Osteoblast (primary cell): ENCODE results near the gene PNPLA3. TPM values are rescaled to one million over a fixed set of nuclear protein-coding genes. Genes with fewer than 3 reads are reported as not detected.

ENCODE experiments used
- DNase-seq: peaks from one replicate; pipeline ENCODE4 v3.0.0; 2011; ENCODE audit warnings: low spot score, mixed read lengths; ENCODE audit not compliant: insufficient read length; ENCODE audit errors: missing footprints
- H2AFZ ChIP-seq: 2 replicates; pipeline ENCODE4 v1.6.0; 2011; ENCODE audit warnings: mild to moderate bottlenecking, low read length
- H3K27ac ChIP-seq: 2 replicates; pipeline ENCODE4 v1.5.1; 2011; ENCODE audit warnings: mild to moderate bottlenecking, low read depth, low read length, moderate library complexity
- H3K27me3 ChIP-seq: 2 replicates; pipeline ENCODE4 v1.6.0; 2012; ENCODE audit warnings: mild to moderate bottlenecking, control low read depth, inconsistent platforms, low read length, moderate library complexity; ENCODE audit not compliant: insufficient read depth
- H3K36me3 ChIP-seq: 2 replicates; pipeline ENCODE4 v1.5.1; 2011; ENCODE audit warnings: mild to moderate bottlenecking, low read length, control low read depth, moderate library complexity; ENCODE audit not compliant: insufficient read depth
- H3K4me1 ChIP-seq: 2 replicates; pipeline ENCODE4 v1.5.1; 2011; ENCODE audit warnings: mild to moderate bottlenecking, low read length, control low read depth, moderate library complexity; ENCODE audit not compliant: insufficient read depth
- H3K4me2 ChIP-seq: 2 replicates; pipeline ENCODE4 v1.6.0; 2011; ENCODE audit warnings: mild to moderate bottlenecking, low read length; ENCODE audit not compliant: insufficient read depth
- H3K4me3 ChIP-seq: fragments of 200-600 bp; sonication (generic); 3 replicates; pipeline ENCODE4 v1.5.1; 2012; ENCODE audit warnings: mild to moderate bottlenecking, low read length, inconsistent platforms; ENCODE audit not compliant: insufficient read depth
- H3K79me2 ChIP-seq: 2 replicates; pipeline ENCODE4 v1.6.0; 2012; ENCODE audit warnings: mild to moderate bottlenecking, low read length, control low read depth, inconsistent platforms; ENCODE audit not compliant: insufficient read depth
- H3K9me3 ChIP-seq: 2 replicates; pipeline ENCODE4 v1.5.1; 2011; ENCODE audit warnings: low read depth, low read length, control low read depth
- H4K20me1 ChIP-seq: 2 replicates; pipeline ENCODE4 v1.6.0; 2012; ENCODE audit warnings: mild to moderate bottlenecking, low read length, control low read depth; ENCODE audit not compliant: insufficient read depth
- CTCF ChIP-seq: IDR thresholded peaks from 2 replicates; pipeline ENCODE4 v1.5.1; 2011; ENCODE audit warnings: mild to moderate bottlenecking, low read depth, low read length, moderate library complexity; ENCODE audit errors: extremely low read depth
- total RNA-seq: library from RNA; depleted of rRNA; stranded (reverse); fragments of >200 nt; gene quantifications from 2 replicates; pipeline ENCODE4 v1.2.3, GENCODE V29; 2012

Gene PNPLA3
- total RNA-seq, 1 donor, result 8.3 TPM

- Histone ChIP-seq H3K4me3 (no peak overlapping the region), H3K4me1 (no peaks in the 10 kb centered on the region), H2AFZ (no peak overlapping the region), H3K27me3 (peaks cover 12% of the 10 kb centered on the region), H3K9me3 (no peaks in the 10 kb centered on the region), H3K79me2 (no peaks in the 10 kb centered on the region), H3K4me2 (no peak overlapping the region), H4K20me1 (no peaks in the 10 kb centered on the region), H3K36me3 (no peaks in the 10 kb centered on the region), H3K27ac (no peak overlapping the region)
- TF ChIP-seq CTCF, result no peak
- DNase-seq, result no peak
Measured at GRCh38 chr22:43911351-43911750, 12.3 kb upstream of the PNPLA3 start.

GRCh38 chr22:43917521-43917920 lies 6.1 kb upstream of the PNPLA3 start:
- no peak overlapping the region for H3K4me3 ChIP-seq
- no peaks in the 10 kb centered on the region for H3K79me2 ChIP-seq
- no peaks in the 10 kb centered on the region for H3K9me3 ChIP-seq
- no peak overlapping the region for H3K27ac ChIP-seq
- no peak for TF ChIP-seq CTCF
- H3K27me3 ChIP-seq, result peaks cover under 1% of the 10 kb centered on the region
- peaks cover 30% of the 10 kb centered on the region for H3K4me1 ChIP-seq
- no peak for DNase-seq
- no peaks in the 10 kb centered on the region for H4K20me1 ChIP-seq
- no peak overlapping the region for H3K4me2 ChIP-seq
- peak overlapping the region; percentile 70 for H2AFZ ChIP-seq
- no peaks in the 10 kb centered on the region for H3K36me3 ChIP-seq

GRCh38 chr22:43919106-43919973 lies 4.3 kb upstream of the PNPLA3 start:
- Histone ChIP-seq H3K4me2 (peak overlapping the region; percentile 82), H3K27me3 (no peaks in the 10 kb centered on the region), H3K4me3 (peak overlapping the region; percentile 52), H3K27ac (peak overlapping the region; percentile 89), H3K4me1 (peaks cover 35% of the 10 kb centered on the region), H2AFZ (peak overlapping the region; percentile 84), H3K9me3 (no peaks in the 10 kb centered on the region), H3K36me3 (no peaks in the 10 kb centered on the region), H3K79me2 (peaks cover 6% of the 10 kb centered on the region), H4K20me1 (no peaks in the 10 kb centered on the region)
- TF ChIP-seq CTCF, result no peak
- DNase-seq, result peak; percentile 96

- no peak for TF ChIP-seq CTCF
- peak overlapping the region; percentile 37 for H3K4me2 ChIP-seq
Measured at GRCh38 chr22:43921370-43921769, 2.2 kb upstream of the PNPLA3 start.

More at GRCh38 chr22:43921370-43921769, 2.2 kb upstream of the PNPLA3 start:
- no peaks in the 10 kb centered on the region for H3K9me3 ChIP-seq
- peaks cover 35% of the 10 kb centered on the region for H3K4me1 ChIP-seq
- H3K27me3 ChIP-seq, result no peaks in the 10 kb centered on the region
- no peak overlapping the region for H2AFZ ChIP-seq
- H4K20me1 ChIP-seq, result peaks cover 15% of the 10 kb centered on the region
- H3K36me3 ChIP-seq, result no peaks in the 10 kb centered on the region
- H3K4me3 ChIP-seq, result peak overlapping the region; percentile 9
- peaks cover 15% of the 10 kb centered on the region for H3K79me2 ChIP-seq
- H3K27ac ChIP-seq, result peak overlapping the region; percentile 54
- peak; percentile 93 for DNase-seq
